GM19395 (cell line): ENCODE results near the gene SPI1.

Experiments
- ATAC-seq: cut with Tn5 transposase; IDR thresholded peaks from one replicate; pipeline ENCODE4 v1.9.1; 2021; ENCODE audit warnings: mild to moderate bottlenecking, moderate library complexity; ENCODE audit not compliant: unreplicated experiment

The SPI1 gene

GRCh38 chr11:47389577-47390421, 11.5 kb upstream of the SPI1 start:
- no peak for ATAC-seq

GRCh38 chr11:47388697-47389576, 10.6 kb upstream of the SPI1 start:
- ATAC-seq = no peak

GRCh38 chr11:47387944-47388696, 9.8 kb upstream of the SPI1 start:
- ATAC-seq = no peak

- no peak for ATAC-seq
These were observed 6.2 kb upstream of the SPI1 start for GRCh38 chr11:47384498-47384897.

GRCh38 chr11:47383071-47383470, 4.7 kb upstream of the SPI1 start:
- ATAC-seq = no peak

- no peak for ATAC-seq
These were observed 1.7 kb upstream of the SPI1 start for GRCh38 chr11:47380078-47380477.

- ATAC-seq = no peak
These were observed 970 bp upstream of the SPI1 start for GRCh38 chr11:47379317-47379716.

GRCh38 chr11:47378836-47379170, 456 bp upstream of the SPI1 start:
- peak; percentile 11 for ATAC-seq

- ATAC-seq = no peak
These were observed 757 bp downstream of the SPI1 start for GRCh38 chr11:47377571-47378009.

GRCh38 chr11:47376525-47377371, 1.6 kb downstream of the SPI1 start:
- peak; percentile 50 for ATAC-seq

GRCh38 chr11:47376107-47376524, 2.2 kb downstream of the SPI1 start:
- ATAC-seq = no peak

- no peak for ATAC-seq
These were observed 2.7 kb downstream of the SPI1 start for GRCh38 chr11:47375546-47376085.

GRCh38 chr11:47375020-47375419, 3.3 kb downstream of the SPI1 start:
- no peak for ATAC-seq

GRCh38 chr11:47374720-47375019, 3.7 kb downstream of the SPI1 start:
- no peak for ATAC-seq

GRCh38 chr11:47373876-47374719, 4.2 kb downstream of the SPI1 start:
- no peak for ATAC-seq

GRCh38 chr11:47372422-47372821, 5.9 kb downstream of the SPI1 start:
- no peak for ATAC-seq

GRCh38 chr11:47369676-47370075, 8.7 kb downstream of the SPI1 start:
- no peak for ATAC-seq

GRCh38 chr11:47366020-47366490, 12.3 kb downstream of the SPI1 start:
- ATAC-seq = no peak

- no peak for ATAC-seq
These were observed 16.9 kb downstream of the SPI1 start for GRCh38 chr11:47361419-47361818.
